ENCODE data around the gene ALDH2.

Gene ALDH2

DNA sequence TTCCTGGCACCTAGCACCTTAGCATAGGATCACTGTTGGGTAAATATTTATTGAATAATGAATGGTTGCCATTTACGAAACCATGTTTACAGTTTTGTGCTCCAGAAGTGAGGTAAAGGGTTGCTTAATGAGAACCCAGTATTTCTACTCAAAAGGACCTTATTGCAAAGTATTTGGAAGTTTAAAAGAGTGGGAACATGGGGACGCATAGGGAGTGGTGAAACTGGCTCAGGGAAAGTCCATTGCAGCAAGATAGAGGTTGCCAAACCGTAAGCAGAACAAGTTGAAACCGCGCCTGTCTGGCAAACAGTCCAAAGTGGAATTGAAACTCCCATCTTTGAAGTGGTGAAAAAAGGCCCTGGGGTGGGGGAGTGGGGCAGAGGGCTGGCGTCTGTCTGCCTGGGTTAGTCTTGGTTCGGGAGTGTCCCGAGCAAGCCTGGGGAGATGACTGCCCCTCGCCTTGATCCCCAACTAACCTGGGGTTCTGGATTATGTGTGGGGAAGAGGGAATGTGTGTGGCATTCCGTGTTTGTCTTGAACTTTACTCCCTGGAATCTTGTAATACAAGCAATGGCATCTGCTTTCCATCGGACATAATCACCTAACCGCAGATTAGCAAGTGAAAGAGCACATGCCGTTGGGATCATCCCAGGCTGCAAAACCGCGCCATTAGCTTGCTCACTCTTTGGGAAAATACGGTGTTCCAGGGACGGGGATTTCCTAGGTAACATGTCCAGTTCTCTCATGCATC lies 7.2 kb downstream of the ALDH2 start:
- no peaks in the 10 kb centered on the region for H3K9me3 Mint-ChIP-seq
- no peak overlapping the region for H3K4me3 Mint-ChIP-seq
- peaks cover 4% of the 10 kb centered on the region for H3K27me3 Mint-ChIP-seq
- H3K27ac Mint-ChIP-seq, result no peak overlapping the region
- H3K36me3 Mint-ChIP-seq, result no peaks in the 10 kb centered on the region
- H3K4me1 Mint-ChIP-seq, result peaks cover 3% of the 10 kb centered on the region

- no peaks in the 10 kb centered on the region for H3K9me3 Mint-ChIP-seq
- H3K36me3 Mint-ChIP-seq, result no peaks in the 10 kb centered on the region
- H3K4me3 Mint-ChIP-seq, result no peak overlapping the region
- H3K27me3 Mint-ChIP-seq, result peaks cover 4% of the 10 kb centered on the region
- H3K4me1 Mint-ChIP-seq, result peaks cover 3% of the 10 kb centered on the region
- H3K27ac Mint-ChIP-seq, result no peak overlapping the region
Observed at GRCh38 chr12:111775205-111776193, 8.8 kb downstream of the ALDH2 start.

DNA sequence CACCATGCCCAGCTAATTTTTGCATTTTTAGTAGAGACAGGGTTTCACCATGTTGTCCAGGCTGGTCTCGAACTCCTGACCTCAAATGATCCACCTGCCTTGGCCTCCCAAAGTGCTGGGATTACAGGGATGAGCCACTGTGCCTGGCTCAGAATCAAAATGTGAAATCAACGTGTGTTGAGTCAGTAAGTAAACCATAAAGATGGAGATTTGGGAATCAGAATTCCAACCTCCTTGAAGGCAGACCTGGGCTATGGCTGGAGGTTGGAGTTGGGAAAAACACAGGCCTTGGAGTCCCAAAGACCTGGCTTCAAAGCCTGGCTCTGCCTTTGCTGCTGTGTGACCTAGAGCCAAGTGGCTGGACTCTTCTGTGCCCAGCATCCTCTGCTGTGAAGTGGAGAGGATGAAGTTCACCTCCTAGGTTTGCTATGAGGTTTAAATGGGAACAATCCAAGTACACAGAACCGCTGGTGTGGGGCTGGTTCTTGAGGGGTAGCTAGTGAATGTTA lies 10.2 kb downstream of the ALDH2 start:
- Mint-ChIP-seq H3K36me3 (peaks cover 2% of the 10 kb centered on the region), H3K27me3 (peaks cover 4% of the 10 kb centered on the region), H3K4me3 (no peak overlapping the region), H3K9me3 (no peaks in the 10 kb centered on the region), H3K27ac (no peak overlapping the region), H3K4me1 (peaks cover 3% of the 10 kb centered on the region)

- H3K4me1 Mint-ChIP-seq, result peaks cover 3% of the 10 kb centered on the region
- H3K27ac Mint-ChIP-seq, result no peak overlapping the region
- peaks cover 2% of the 10 kb centered on the region for H3K36me3 Mint-ChIP-seq
- no peak overlapping the region for H3K4me3 Mint-ChIP-seq
- H3K9me3 Mint-ChIP-seq, result no peaks in the 10 kb centered on the region
- H3K27me3 Mint-ChIP-seq, result peaks cover 4% of the 10 kb centered on the region
Observed at GRCh38 chr12:111777345-111778045, 10.8 kb downstream of the ALDH2 start.

- Mint-ChIP-seq H3K27ac (no peak overlapping the region), H3K27me3 (peaks cover 2% of the 10 kb centered on the region), H3K4me3 (no peak overlapping the region), H3K9me3 (no peaks in the 10 kb centered on the region), H3K36me3 (peaks cover 2% of the 10 kb centered on the region), H3K4me1 (peaks cover 3% of the 10 kb centered on the region)
Observed at GRCh38 chr12:111780166-111780565, 13.4 kb downstream of the ALDH2 start.

DNA sequence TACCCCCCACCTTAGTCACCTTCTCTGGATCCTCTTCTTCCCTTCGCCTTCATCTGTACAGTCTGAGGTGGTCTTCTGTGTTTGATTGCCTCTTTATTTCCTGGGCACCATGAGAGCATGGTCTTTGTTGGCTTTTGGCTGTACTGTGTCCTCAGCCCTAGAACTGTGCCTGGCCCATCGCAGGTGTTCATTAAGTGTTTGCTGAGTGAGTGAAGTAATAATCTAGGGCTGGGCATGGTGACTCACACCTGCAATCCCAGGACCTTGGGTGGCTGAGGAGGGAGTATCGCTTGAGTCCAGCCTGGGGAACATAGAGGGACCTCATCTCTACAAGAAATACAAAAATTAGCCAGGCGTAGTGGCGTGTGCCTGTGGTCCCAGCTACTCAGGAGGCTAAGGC lies 13.9 kb downstream of the ALDH2 start:
- Mint-ChIP-seq H3K36me3 (peaks cover 2% of the 10 kb centered on the region), H3K27me3 (no peaks in the 10 kb centered on the region), H3K4me1 (peaks cover 1% of the 10 kb centered on the region), H3K4me3 (no peak overlapping the region), H3K27ac (no peak overlapping the region), H3K9me3 (no peaks in the 10 kb centered on the region)

- no peaks in the 10 kb centered on the region for H3K4me1 Mint-ChIP-seq
- H3K27me3 Mint-ChIP-seq, result no peaks in the 10 kb centered on the region
- peaks cover 2% of the 10 kb centered on the region for H3K36me3 Mint-ChIP-seq
- H3K9me3 Mint-ChIP-seq, result no peaks in the 10 kb centered on the region
- H3K4me3 Mint-ChIP-seq, result no peak overlapping the region
- H3K27ac Mint-ChIP-seq, result no peak overlapping the region
Observed at GRCh38 chr12:111781085-111781658, 14.4 kb downstream of the ALDH2 start.

DNA sequence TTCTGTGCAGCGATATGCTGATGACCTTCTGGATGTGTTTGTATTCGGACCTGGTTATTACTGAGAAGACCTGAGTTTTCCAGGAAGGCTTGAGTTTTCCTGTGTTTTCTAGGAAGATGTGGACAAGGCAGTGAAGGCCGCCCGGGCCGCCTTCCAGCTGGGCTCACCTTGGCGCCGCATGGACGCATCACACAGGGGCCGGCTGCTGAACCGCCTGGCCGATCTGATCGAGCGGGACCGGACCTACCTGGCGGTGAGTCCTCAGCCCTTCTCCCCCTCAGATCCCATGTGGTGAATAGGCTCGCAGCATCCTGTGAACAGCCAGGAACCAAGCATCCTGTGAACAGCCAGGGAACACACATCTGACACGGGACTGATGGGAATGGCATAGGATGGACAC lies 16.3 kb downstream of the ALDH2 start:
- H3K27ac Mint-ChIP-seq, result no peak overlapping the region
- H3K27me3 Mint-ChIP-seq, result no peaks in the 10 kb centered on the region
- no peak overlapping the region for H3K4me3 Mint-ChIP-seq
- no peaks in the 10 kb centered on the region for H3K4me1 Mint-ChIP-seq
- H3K36me3 Mint-ChIP-seq, result peaks cover 2% of the 10 kb centered on the region
- H3K9me3 Mint-ChIP-seq, result no peaks in the 10 kb centered on the region

DNA sequence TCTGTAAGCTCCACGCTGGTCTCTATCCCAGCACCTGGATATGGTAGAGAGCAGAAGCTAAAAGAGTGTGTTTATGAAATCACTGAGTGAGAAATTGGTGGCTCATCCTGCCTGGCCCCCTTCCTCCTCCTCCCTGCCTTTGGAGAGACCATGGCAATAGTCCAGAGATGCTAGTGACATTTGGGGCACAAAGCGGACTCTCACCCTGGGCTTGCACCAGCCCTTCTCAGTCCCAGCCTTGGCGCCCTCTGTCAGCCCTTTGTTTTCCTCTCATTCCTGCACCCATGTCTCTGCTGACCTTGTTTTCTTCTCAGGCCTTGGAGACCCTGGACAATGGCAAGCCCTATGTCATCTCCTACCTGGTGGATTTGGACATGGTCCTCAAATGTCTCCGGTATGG lies 18.2 kb downstream of the ALDH2 start:
- Mint-ChIP-seq H3K36me3 (peaks cover 2% of the 10 kb centered on the region), H3K4me1 (no peaks in the 10 kb centered on the region), H3K9me3 (no peaks in the 10 kb centered on the region), H3K27me3 (no peaks in the 10 kb centered on the region), H3K4me3 (no peak overlapping the region), H3K27ac (no peak overlapping the region)

DNA sequence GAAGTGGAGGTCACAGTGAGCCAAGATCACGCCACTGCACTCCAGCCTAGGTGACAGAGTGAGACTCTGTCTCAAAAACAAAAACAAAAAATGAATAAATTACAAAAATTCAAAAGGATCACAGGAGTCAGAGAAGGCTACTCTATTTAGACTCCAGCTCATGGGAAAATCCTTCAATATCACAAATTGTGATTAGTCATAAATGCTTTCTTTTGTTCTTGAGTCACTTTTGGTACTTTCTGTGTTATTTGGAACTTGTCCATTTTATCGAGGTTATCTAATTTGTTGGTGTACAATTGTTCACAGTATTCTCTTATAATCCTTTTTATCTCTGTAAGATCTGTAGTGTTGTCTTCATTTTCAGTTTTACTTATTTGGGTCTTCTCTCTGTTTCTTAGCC lies 18.9 kb downstream of the ALDH2 start:
- no peaks in the 10 kb centered on the region for H3K9me3 Mint-ChIP-seq
- no peaks in the 10 kb centered on the region for H3K27me3 Mint-ChIP-seq
- no peaks in the 10 kb centered on the region for H3K4me1 Mint-ChIP-seq
- no peak overlapping the region for H3K4me3 Mint-ChIP-seq
- no peak overlapping the region for H3K27ac Mint-ChIP-seq
- peaks cover 2% of the 10 kb centered on the region for H3K36me3 Mint-ChIP-seq

DNA sequence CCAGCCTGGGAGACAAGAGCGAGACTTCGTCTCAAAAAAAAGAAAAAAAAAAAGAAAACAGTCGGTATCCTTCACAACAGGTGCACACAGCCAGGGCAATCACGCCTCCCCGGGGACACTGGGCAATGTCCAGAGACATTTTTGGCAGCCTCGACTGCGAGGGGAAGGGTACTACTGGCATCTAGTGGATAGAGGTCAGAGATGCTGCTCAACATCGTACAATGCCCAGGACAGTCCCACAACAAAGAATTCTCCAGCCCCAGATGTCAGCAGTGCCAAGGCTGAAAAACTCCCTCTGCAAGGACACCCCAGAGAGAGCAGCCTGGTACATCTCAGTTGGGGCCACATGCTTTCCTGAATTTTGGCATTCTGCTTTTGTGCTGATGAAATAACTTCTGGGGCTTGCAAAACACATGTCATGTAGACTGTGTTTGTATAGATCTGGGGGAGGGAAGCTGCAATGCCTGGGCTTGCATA lies 21.5 kb downstream of the ALDH2 start:
- no peaks in the 10 kb centered on the region for H3K27me3 Mint-ChIP-seq
- no peaks in the 10 kb centered on the region for H3K4me1 Mint-ChIP-seq
- no peak overlapping the region for H3K27ac Mint-ChIP-seq
- H3K9me3 Mint-ChIP-seq, result no peaks in the 10 kb centered on the region
- no peak overlapping the region for H3K4me3 Mint-ChIP-seq
- no peaks in the 10 kb centered on the region for H3K36me3 Mint-ChIP-seq

- Mint-ChIP-seq H3K9me3 (no peaks in the 10 kb centered on the region), H3K4me3 (no peak overlapping the region), H3K27me3 (no peaks in the 10 kb centered on the region), H3K27ac (no peak overlapping the region), H3K4me1 (no peaks in the 10 kb centered on the region), H3K36me3 (no peaks in the 10 kb centered on the region)
Observed at GRCh38 chr12:111789779-111790178, 23.0 kb downstream of the ALDH2 start.

GRCh38 chr12:111791507-111791906 lies 24.8 kb downstream of the ALDH2 start:
- H3K4me3 Mint-ChIP-seq, result no peak overlapping the region
- no peaks in the 10 kb centered on the region for H3K4me1 Mint-ChIP-seq
- H3K27me3 Mint-ChIP-seq, result no peaks in the 10 kb centered on the region
- no peaks in the 10 kb centered on the region for H3K9me3 Mint-ChIP-seq
- H3K27ac Mint-ChIP-seq, result no peak overlapping the region
- H3K36me3 Mint-ChIP-seq, result no peaks in the 10 kb centered on the region

DNA sequence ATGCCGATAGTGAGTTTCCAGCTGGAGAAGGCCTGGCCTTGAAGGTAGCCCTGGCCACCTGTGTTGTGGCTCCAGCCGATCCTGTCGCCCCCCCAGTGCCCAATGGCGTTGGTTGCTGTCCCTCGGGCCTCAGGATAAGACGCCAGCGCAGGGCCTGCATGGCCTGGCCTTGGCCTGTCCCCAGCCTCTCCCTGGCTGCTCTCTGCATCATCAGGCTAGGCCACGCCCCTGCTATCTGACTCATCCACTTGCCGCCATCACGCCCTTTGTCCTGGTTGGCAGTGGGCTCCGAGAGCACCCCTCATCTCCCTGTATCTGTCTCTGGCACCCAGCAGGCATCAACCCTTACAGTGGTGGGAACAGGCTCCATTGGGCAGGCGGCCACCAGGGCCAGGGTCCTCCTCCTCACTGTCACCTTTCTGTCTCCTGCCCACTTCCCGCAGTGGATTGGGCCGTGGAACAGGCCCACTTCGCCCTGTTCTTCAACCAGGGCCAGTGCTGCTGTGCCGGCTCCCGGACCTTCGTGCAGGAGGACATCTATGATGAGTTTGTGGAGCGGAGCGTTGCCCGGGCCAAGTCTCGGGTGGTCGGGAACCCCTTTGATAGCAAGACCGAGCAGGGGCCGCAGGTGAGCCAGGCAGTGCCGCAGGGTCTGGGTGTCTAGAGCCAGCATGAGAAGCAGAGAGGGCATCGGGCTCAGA lies 25.6 kb downstream of the ALDH2 start:
- no peak overlapping the region for H3K4me3 Mint-ChIP-seq
- no peaks in the 10 kb centered on the region for H3K9me3 Mint-ChIP-seq
- no peaks in the 10 kb centered on the region for H3K36me3 Mint-ChIP-seq
- H3K27me3 Mint-ChIP-seq, result no peaks in the 10 kb centered on the region
- H3K27ac Mint-ChIP-seq, result no peak overlapping the region
- no peaks in the 10 kb centered on the region for H3K4me1 Mint-ChIP-seq

DNA sequence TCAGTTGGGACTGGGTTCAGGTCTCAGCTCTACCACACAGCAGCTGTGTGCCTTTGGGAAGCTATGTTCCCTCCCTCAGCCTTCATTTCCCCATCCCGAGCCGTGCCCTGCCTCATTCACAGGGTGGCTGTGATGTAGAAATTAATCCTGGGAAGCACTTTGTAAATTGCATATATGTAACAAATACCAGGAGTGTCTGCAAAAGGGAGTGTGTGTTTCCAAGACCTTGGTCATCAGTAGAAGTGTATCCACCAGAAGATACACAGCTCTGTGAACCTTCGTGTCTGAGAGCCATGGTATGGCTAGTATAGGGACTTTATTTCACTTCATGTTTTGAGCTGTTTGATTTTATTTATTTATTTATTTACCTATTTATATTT lies 26.1 kb downstream of the ALDH2 start:
- Mint-ChIP-seq H3K4me1 (no peaks in the 10 kb centered on the region), H3K27me3 (no peaks in the 10 kb centered on the region), H3K4me3 (no peak overlapping the region), H3K9me3 (no peaks in the 10 kb centered on the region), H3K36me3 (no peaks in the 10 kb centered on the region), H3K27ac (no peak overlapping the region)
